PC-9 (cell line): Measurements from ENCODE around the gene RPA3.

Experiments
- CTCF ChIP-seq: fragments of 200-600 bp; sonication (generic); conservative IDR thresholded peaks from 2 replicates; pipeline ENCODE4 v1.6.1; 2017; ENCODE audit warnings: mixed run types, antibody characterized with exemption, mild to moderate bottlenecking, moderate library complexity
- EZH2 ChIP-seq: fragments of 200-600 bp; sonication (generic); IDR thresholded peaks from 2 replicates; pipeline ENCODE4 v1.8.0; 2017; ENCODE audit warnings: antibody characterized with exemption, low read depth

- TF ChIP-seq CTCF = no peak
- TF ChIP-seq EZH2 = no peak
Observed at GRCh38 chr7:7704867-7705266, 13.5 kb downstream of the RPA3 start.
